NCI-H1105 (cell line): Measurements from ENCODE around the gene CABYR.

Experiments used
- DNase-seq: peaks from one replicate; lab custom pipeline; 2025; lab: John Stamatoyannopoulos, UW

Gene CABYR, protein sequence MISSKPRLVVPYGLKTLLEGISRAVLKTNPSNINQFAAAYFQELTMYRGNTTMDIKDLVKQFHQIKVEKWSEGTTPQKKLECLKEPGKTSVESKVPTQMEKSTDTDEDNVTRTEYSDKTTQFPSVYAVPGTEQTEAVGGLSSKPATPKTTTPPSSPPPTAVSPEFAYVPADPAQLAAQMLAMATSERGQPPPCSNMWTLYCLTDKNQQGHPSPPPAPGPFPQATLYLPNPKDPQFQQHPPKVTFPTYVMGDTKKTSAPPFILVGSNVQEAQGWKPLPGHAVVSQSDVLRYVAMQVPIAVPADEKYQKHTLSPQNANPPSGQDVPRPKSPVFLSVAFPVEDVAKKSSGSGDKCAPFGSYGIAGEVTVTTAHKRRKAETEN

GRCh38 chr18:24138789-24139616 lies at the start of gene CABYR:
Gene CABYR, plus strand, starts transcription at chr18:24139062. Its CDS starts 4,053 bp downstream, at chr18:24143115.
- peak; percentile 94 for DNase-seq

- no peak for DNase-seq
Measured at GRCh38 chr18:24089076-24089475, 49.8 kb upstream of the CABYR start.

DNA sequence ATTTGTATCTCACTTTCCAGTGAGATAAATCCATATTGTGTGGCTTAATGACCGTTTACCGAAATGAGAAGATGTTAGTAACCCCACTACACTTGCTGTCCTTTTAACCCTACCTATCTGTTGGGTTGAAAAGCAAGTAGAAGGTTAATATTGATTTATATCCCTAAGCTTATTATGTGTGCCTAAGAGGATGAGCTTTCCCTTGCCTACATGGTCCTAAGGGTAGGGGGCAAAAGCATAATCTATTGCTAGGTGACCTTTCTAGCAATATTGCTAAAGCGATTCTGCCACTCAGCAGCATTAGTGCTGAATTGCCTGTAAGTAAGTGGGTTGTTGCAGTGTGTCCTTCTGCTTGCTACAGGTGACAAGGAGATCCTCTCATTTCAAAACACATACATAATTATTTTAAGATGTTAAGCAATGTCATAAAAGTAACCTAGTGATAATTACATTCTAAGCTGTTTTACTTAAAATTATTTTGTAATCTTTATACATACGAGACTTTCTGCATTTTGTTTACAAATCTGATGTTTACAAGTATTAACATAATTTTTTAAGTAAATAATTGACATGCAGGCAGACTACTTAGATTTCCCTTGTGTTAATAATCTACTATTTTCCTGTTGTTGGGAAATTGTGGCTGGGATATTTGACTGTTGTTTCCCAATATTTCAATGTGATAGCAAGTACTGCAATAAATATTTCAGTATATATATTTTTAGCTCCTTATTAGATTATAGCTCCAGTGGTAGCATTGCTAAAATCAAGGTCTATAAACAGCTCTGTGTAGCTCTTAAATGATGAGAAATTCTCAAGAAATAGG lies 49.1 kb upstream of the CABYR start:
- DNase-seq = no peak

GRCh38 chr18:24090876-24091275 lies 48.0 kb upstream of the CABYR start:
- no peak for DNase-seq

DNA sequence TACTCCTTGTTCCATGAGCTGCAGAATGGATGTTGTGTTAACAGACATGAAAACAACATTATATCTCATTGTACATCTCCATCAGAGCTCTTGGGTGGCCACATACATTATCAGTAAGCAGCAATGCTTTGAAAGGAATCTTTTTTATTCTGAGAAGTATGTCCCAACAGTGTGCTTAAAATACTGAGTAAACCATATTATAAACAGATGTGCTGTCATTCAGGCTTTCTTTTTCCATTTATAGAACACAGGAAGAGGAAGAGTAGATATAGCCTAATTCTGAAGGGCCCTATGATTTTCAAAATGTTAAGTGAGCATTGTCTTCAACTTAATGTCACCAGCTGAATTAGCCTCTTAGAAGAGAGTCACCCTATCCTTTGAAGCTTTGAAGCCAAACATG lies 44.3 kb upstream of the CABYR start:
- no peak for DNase-seq

DNA sequence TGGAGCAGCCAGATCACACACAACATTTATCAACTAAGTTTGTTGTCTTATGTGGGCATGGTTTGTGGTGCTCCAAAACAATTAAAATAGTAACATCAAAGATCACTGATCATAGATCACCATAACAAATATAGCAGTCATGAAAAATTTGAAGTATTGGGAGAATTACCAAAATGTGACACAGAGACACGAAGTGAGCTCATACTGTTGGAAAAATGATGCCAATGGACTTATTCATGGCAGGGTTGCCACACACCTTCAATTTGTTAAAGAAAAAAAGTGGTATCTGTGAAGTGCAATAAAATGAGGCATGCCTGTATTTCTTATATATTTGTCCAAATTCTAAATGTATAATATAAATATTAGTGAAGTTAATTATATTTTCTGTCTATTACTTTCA lies 42.9 kb upstream of the CABYR start:
- no peak for DNase-seq

- no peak for DNase-seq
Measured at GRCh38 chr18:24103320-24104021, 35.4 kb upstream of the CABYR start.

- DNase-seq = no peak
Measured at GRCh38 chr18:24104486-24104885, 34.4 kb upstream of the CABYR start.

GRCh38 chr18:24108641-24109040 lies 30.2 kb upstream of the CABYR start:
- DNase-seq = no peak

DNA sequence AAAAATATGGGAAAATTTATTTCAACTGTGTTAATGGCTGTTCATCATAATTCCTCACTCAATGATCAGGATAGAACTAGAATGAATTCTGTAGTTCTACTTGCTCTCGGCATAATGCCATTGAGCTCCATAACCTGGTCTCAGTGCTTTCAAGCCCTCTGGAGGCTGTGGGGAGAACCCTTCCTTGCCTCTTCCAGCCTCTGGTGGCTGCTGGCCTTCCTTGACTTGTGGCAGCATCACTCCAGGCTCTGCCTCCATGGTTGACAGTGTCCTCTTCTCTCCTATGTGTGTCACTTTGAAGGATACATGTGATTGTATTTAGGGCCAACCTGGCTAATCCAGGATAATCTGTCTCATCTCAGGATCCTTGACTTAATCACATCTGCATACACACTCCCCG lies 26.9 kb upstream of the CABYR start:
- DNase-seq = no peak

DNA sequence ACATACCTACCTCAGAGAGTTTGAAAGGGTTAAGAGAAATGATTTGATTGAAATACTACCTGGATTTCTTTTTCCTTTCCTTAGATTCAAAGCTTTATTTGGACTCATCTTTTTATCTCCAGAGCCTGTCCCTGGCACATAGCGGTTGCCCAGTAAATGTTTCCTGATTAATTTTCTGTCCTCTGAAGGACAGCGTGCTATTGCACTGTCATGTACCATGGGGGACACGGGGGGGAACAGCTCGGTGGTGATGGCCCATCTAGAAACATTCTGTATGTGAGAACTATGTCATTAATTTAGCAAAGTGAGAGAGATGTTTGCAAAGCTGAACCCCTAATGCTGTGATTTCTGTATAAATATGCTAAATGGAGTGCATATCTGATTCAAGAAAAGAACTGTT lies 26.4 kb upstream of the CABYR start:
- DNase-seq = no peak

DNA sequence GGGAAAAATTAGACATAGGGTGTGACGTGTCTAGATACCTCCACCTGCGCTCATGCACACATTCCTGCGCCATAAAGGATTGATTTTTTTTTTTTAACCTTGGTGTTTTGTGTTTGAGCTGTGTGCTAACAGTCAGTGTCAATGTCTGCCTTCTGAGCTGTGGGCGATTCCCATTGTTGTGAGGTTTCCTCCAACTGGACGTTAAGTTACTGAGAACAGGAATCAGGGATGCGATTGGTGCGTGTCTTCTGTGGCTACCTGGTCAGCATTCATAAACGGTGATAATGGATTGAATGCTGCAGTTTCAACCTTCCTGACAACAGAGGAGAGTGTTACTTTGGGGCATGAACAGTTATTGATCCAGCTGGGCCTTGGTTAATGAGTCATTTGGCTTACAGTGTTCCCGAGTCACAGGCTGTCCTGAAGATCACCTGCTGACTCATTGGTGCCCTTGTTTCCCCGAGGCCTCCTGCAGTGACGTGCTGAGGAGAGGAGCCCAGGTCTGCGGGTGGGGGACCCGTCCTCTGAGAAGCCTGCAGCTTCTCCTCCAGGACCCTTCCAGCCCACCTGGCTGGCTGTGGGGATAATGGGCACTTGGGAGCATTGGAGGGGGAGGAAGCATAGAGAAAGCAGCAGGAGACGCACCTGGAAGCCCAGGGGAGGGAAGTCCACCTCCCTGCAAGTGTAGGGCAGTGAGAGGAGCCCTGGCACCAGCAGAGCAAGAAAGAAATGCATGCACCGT lies 25.8 kb upstream of the CABYR start:
- DNase-seq = no peak

GRCh38 chr18:24114924-24115549 lies 23.8 kb upstream of the CABYR start:
- no peak for DNase-seq

- DNase-seq = no peak
Measured at GRCh38 chr18:24115628-24116027, 23.2 kb upstream of the CABYR start.

GRCh38 chr18:24118750-24119577 lies 19.9 kb upstream of the CABYR start:
- DNase-seq = peak; percentile 77

GRCh38 chr18:24120676-24121075 lies 18.2 kb upstream of the CABYR start:
- no peak for DNase-seq

- DNase-seq = no peak
Measured at GRCh38 chr18:24121625-24122024, 17.2 kb upstream of the CABYR start.

GRCh38 chr18:24126155-24126961 lies 12.5 kb upstream of the CABYR start:
- no peak for DNase-seq

GRCh38 chr18:24127735-24128134 lies 11.1 kb upstream of the CABYR start:
- DNase-seq = no peak
